Colonic mucosa (tissue), 4 donors: ENCODE measurements around the gene THRB. TPM values are rescaled to one million over a fixed set of nuclear protein-coding genes. Genes with fewer than 3 reads are reported as not detected.

ENCODE experiments used
- DNase-seq: peaks from one replicate; pipeline ENCODE4 v3.0.0-alpha.2; 2020
- H3K27ac ChIP-seq: fragments of 200-600 bp; one replicate; pipeline ENCODE4 v1.8.0; 2021
- H3K27me3 ChIP-seq: fragments of 200-600 bp; one replicate; pipeline ENCODE4 v1.8.0; 2021
- H3K36me3 ChIP-seq: fragments of 200-600 bp; one replicate; pipeline ENCODE4 v1.8.0; 2021
- H3K4me1 ChIP-seq: fragments of 200-600 bp; one replicate; pipeline ENCODE4 v1.8.0; 2021; ENCODE audit warnings: mild to moderate bottlenecking
- H3K4me3 ChIP-seq: fragments of 200-600 bp; one replicate; pipeline ENCODE4 v1.8.0; 2021
- H3K9ac ChIP-seq, 2 donors: one replicate each; pipeline ENCODE4 v1.7.0; 2013; ENCODE audit warnings: control low read depth in 2 of 2, low read depth in 2 of 2, low read length in 2 of 2
- H3K9me3 ChIP-seq: fragments of 200-600 bp; one replicate; pipeline ENCODE4 v1.8.0; 2021
- CTCF ChIP-seq: fragments of 200-600 bp; IDR thresholded peaks from one replicate; pipeline ENCODE4 v1.8.0; 2022; ENCODE audit warnings: antibody characterized with exemption, mild to moderate bottlenecking
- intact Hi-C: fragments of 100-400 bp; cut with DNase I; formaldehyde crosslinking; loops from one replicate; pipeline ENCODE4 v1.14.1; 2022
- total RNA-seq, 2 donors: library from RNA; stranded (reverse); fragmentation: NEBNext Ultra II Directional in 1 of 2; extraction: Animal tissue kit (Norgen Biotek cat#: 25700) in 1 of 2; gene quantifications; one replicate each; pipeline ENCODE4 v1.2.1, GENCODE V29; 2021
- donor health status: healthy.
- donor health status: DM: no; HTN: no; CAD: no.
- donor health status: DM: no; HTN: no; CAD: no.

The THRB gene
- total RNA-seq, 2 donors from 2014 or later: 23.3 to 27.6 TPM

DNA sequence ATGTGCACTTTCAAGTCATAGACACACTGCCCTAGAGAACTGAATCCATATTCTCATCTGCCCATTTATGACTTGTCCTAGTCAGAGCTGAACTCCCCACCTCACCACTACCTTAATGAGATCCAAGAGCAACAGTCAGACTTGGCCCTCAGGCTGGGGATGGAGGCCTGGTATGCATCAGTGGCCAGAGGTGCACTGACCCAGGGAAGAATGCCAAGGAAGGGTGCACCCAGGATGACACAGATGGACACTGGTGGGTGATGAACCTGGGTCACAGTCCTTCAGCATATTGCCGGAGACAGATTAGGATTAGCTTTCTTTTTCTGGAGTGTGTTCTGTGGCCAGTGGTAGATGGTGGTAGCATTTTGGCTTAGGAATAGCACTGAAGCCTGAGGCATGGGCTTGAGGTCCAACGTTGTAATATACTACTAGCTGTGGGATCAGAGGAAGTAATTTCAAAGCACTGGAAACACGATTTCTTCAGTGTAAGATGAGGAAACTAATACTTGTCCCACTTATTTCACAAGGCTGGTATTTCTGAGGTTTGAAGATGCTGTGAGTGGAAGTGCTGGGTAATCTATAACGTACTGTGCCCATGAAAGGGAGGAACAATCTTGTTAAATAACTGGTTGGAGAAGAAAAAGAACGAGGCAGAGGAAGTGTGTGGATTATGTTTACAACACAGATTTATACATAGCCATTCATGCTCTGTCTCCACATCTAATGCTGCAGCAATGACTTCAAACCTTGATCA lies 265.0 kb downstream of the THRB start:
- intact Hi-C loops: loop anchor here (10.0 kb wide), 1 partner anchor 235 kb away; no protein-coding TSS in a partner anchor

GRCh38 chr3:24227635-24228034 lies 267.0 kb downstream of the THRB start:
- Histone ChIP-seq H3K4me1 (peaks cover 3% of the 10 kb centered on the region), H3K36me3 (no peaks in the 10 kb centered on the region), H3K9me3 (no peaks in the 10 kb centered on the region), H3K27ac (no peak overlapping the region), H3K9ac (no peak overlapping the region), H3K27me3 (no peaks in the 10 kb centered on the region), H3K4me3 (no peak overlapping the region)
- intact Hi-C loops: no loop called here
- no peak for TF ChIP-seq CTCF
- DNase-seq: no peak

More for the DNA sequence above, 265.0 kb downstream of the THRB start:
- no peak overlapping the region for H3K9ac ChIP-seq
- no peak overlapping the region for H3K4me3 ChIP-seq
- H3K27ac ChIP-seq: no peak overlapping the region
- DNase-seq: no peak
- no peaks in the 10 kb centered on the region for H3K9me3 ChIP-seq
- TF ChIP-seq CTCF: no peak
- no peaks in the 10 kb centered on the region for H3K36me3 ChIP-seq
- H3K27me3 ChIP-seq: no peaks in the 10 kb centered on the region
- peaks cover 3% of the 10 kb centered on the region for H3K4me1 ChIP-seq

- H3K27me3 ChIP-seq: no peaks in the 10 kb centered on the region
- no peak overlapping the region for H3K27ac ChIP-seq
- H3K9ac ChIP-seq: no peak overlapping the region
- intact Hi-C loops: no loop called here
- TF ChIP-seq CTCF: no peak
- DNase-seq: no peak
- peaks cover 3% of the 10 kb centered on the region for H3K4me1 ChIP-seq
- H3K9me3 ChIP-seq: no peaks in the 10 kb centered on the region
- no peaks in the 10 kb centered on the region for H3K36me3 ChIP-seq
- no peak overlapping the region for H3K4me3 ChIP-seq
Measured at GRCh38 chr3:24226397-24226796, 268.3 kb downstream of the THRB start.

DNA sequence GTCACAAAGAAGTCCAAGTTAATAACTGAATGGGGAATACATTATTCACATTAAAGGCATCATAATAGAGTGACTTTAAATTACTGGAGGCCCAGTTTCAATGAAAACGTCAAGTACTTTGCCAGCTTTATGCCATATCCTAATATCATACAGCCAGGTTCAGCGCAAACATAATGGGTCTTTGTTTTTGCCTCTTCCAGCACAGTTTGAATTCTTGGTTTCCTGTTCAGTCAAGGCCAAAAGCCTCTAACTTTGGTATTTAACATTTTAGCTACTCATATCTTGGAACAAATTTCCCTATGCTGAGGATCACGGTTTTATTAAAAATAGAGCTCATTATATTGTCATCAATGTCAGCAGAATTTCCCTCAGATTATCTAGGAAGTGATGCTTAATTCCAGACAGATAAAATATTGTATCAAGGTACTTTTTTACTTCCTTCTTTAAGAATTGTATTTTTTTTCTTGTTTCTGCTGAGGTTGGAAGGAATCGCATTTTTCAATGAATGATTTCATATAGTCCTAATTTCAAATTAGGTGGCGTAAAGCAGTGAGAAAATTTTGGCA lies 269.2 kb downstream of the THRB start:
- no peaks in the 10 kb centered on the region for H3K27me3 ChIP-seq
- no peaks in the 10 kb centered on the region for H3K36me3 ChIP-seq
- DNase-seq: no peak
- no peak overlapping the region for H3K9ac ChIP-seq
- no peak overlapping the region for H3K4me3 ChIP-seq
- no peak for TF ChIP-seq CTCF
- intact Hi-C loops: no loop called here
- no peak overlapping the region for H3K27ac ChIP-seq
- no peaks in the 10 kb centered on the region for H3K9me3 ChIP-seq
- peaks cover 3% of the 10 kb centered on the region for H3K4me1 ChIP-seq

DNA sequence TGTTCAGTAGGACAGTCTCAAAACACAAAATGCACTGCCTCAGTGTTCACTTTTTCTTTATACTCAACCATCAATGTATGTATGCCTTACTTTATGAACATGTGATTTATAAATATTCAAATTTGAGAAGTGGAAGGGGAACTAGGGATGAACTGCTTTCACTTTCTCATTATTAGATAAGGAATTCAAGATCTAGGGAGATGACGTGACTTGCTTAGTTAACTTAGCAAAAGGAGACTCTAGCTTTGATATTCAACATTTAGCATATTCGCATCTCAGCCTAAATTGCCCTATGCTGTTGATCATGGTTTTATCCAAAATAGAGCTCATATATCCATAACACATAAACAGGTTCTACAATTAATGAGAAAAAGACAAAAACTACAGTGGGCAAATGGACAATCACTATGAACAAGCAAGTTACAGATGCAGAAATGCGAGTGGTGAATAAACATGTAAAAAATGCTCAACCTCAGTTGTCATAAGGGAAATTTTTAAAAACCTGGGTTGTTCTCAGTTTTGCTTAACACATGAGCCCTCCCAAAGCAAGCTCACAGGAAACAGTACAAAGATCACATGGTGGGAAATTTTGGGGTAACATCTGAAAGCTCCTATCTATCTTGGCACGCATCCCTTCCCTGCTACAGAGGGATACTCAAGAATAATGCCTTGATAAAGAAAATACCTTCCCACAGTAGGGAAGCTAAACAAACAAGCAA lies 269.8 kb downstream of the THRB start:
- intact Hi-C loops: no loop called here
- no peak overlapping the region for H3K9ac ChIP-seq
- no peaks in the 10 kb centered on the region for H3K9me3 ChIP-seq
- H3K27ac ChIP-seq: no peak overlapping the region
- no peaks in the 10 kb centered on the region for H3K36me3 ChIP-seq
- no peak overlapping the region for H3K4me3 ChIP-seq
- TF ChIP-seq CTCF: no peak
- H3K27me3 ChIP-seq: no peaks in the 10 kb centered on the region
- DNase-seq: no peak
- peaks cover 3% of the 10 kb centered on the region for H3K4me1 ChIP-seq
